ENCODE data around the gene DGKH.

DNA sequence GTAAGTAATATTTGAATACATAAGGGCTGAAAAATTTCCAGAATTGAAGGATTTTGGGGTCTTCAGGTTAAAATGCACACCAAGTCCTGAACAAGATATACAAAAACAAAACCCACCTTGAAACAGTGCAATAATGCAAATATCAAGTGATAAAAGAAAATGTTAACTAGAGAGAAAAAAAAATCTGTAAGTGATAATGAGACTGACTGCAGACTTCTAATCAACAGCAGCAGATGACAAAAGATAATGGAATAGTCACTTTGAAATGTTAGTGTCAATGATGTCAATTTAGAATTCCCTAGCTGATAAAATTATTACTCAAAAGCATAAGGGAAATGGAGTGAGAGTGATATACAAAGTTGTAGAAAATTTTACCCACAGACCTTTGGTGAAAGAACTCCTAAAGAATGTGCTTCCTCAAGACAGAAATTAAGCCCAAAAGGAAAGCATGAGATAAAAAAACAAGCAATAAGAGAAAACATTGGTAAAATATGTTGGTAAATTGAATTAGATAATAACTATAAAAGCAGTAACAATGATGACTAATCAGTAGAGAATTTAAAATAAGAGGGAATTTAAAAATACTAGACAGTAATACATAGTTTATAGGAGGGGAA is 12.4 kb upstream of the DGKH start:
- TF ChIP-seq, protein P1, sequence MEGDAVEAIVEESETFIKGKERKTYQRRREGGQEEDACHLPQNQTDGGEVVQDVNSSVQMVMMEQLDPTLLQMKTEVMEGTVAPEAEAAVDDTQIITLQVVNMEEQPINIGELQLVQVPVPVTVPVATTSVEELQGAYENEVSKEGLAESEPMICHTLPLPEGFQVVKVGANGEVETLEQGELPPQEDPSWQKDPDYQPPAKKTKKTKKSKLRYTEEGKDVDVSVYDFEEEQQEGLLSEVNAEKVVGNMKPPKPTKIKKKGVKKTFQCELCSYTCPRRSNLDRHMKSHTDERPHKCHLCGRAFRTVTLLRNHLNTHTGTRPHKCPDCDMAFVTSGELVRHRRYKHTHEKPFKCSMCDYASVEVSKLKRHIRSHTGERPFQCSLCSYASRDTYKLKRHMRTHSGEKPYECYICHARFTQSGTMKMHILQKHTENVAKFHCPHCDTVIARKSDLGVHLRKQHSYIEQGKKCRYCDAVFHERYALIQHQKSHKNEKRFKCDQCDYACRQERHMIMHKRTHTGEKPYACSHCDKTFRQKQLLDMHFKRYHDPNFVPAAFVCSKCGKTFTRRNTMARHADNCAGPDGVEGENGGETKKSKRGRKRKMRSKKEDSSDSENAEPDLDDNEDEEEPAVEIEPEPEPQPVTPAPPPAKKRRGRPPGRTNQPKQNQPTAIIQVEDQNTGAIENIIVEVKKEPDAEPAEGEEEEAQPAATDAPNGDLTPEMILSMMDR (IDR thresholded peaks at IDR 0.05) = no peak
- no peak for TF ChIP-seq POLR2AphosphoS5 (IDR thresholded peaks at IDR 0.05)
- TF ChIP-seq POLR2A (IDR thresholded peaks at IDR 0.05) = no peak
- no peak for TF ChIP-seq EP300 (IDR thresholded peaks at IDR 0.05)

Measured in upper lobe of left lung (tissue), 4 donors.